A549 (cell line): ENCODE measurements around the gene VPS18. TPM values are rescaled to one million over a fixed set of nuclear protein-coding genes. Genes with fewer than 3 reads are reported as not detected.

Experiments
- ATAC-seq, 2 experiments: fragments of 200-7000 bp in 1 of 2; fragments of >200 bp in 1 of 2; cut with Nextera tagmentation in 1 of 2; cut with Tn5 transposase in 1 of 2; 3 replicates each; pipeline versions ENCODE4 v1.8.0 to v1.9.1; 2018 to 2020; ENCODE audit warnings: mild to moderate bottlenecking in 1 of 2, moderate library complexity in 1 of 2
- CTCF ChIA-PET: fragments of 300-600 bp; sonication (Branson Sonifier 250); formaldehyde crosslinking; extraction: SDS; loops from one replicate; lab custom pipeline; 2021; ENCODE audit warnings: antibody characterized with exemption, inconsistent platforms; lab: Yijun Ruan, JAX
- POLR2A ChIA-PET: fragments of 350-600 bp; formaldehyde crosslinking; extraction: SDS; loops from one replicate; lab custom pipeline; 2021; ENCODE audit warnings: antibody characterized with exemption, inconsistent platforms; lab: Yijun Ruan, JAX
- DNase-seq, 2 experiments: peaks; one replicate each; pipeline versions ENCODE4 v3.0.0 to v3.0.0-alpha.2; 2011 to 2016; ENCODE audit warnings: low read depth in 1 of 2, low spot score in 1 of 2
- FAIRE-seq: peaks from 2 replicates; lab custom pipeline; 2011; peaks lifted over from hg19 to GRCh38; lab: Jason Lieb, UNC
- H3K27ac ChIP-seq, 2 experiments: fragments of >200 bp; sonication (Bioruptor Twin); formaldehyde crosslinking; 3 replicates each; pipeline ENCODE4 v1.5.1; 2016 to 2017
- H3K4me1 ChIP-seq: fragments of >200 bp; sonication (Bioruptor Twin); formaldehyde crosslinking; 3 replicates; pipeline ENCODE4 v1.6.1; 2016
- H3K4me2 ChIP-seq: fragments of >200 bp; sonication (Bioruptor Twin); formaldehyde crosslinking; 3 replicates; pipeline ENCODE4 v1.6.1; 2016
- H3K4me3 ChIP-seq: fragments of >200 bp; sonication (Bioruptor Twin); formaldehyde crosslinking; 3 replicates; pipeline ENCODE4 v1.5.1; 2016
- H3K9me3 ChIP-seq: fragments of >200 bp; sonication (Bioruptor Twin); formaldehyde crosslinking; 3 replicates; pipeline ENCODE4 v1.6.1; 2016
- ATOH8 ChIP-seq: fragments of 250-450 bp; sonication (Bioruptor Pico); IDR thresholded peaks from 2 replicates; pipeline ENCODE4 v1.5.0; 2020; ENCODE audit warnings: low read depth, mild to moderate bottlenecking, moderate library complexity
- CHD2 ChIP-seq: fragments of 150-350 bp; IDR thresholded peaks from 2 replicates; pipeline ENCODE4 v1.6.1; 2014; ENCODE audit warnings: low read length; ENCODE audit not compliant: partially characterized antibody
- CHD4 ChIP-seq: fragments of 200-600 bp; sonication (generic); IDR thresholded peaks from 2 replicates; pipeline ENCODE4 v1.6.1; 2016; ENCODE audit warnings: antibody characterized with exemption, mild to moderate bottlenecking, borderline replicate concordance
- CTCF ChIP-seq: fragments of >200 bp; sonication (Bioruptor Twin); formaldehyde crosslinking; IDR thresholded peaks from 3 replicates; pipeline ENCODE4 v1.5.1; 2016
- EHF ChIP-seq: fragments of 250-450 bp; sonication (Bioruptor Pico); IDR thresholded peaks from 2 replicates; pipeline ENCODE4 v1.5.0; 2020; ENCODE audit warnings: mild to moderate bottlenecking
- EP300 ChIP-seq, 2 experiments: fragments of >200 bp; sonication (Bioruptor Twin); formaldehyde crosslinking; IDR thresholded peaks; 2 replicates in 1 of 2; 3 replicates in 1 of 2; pipeline ENCODE4 v1.6.1; 2016 to 2017
- FOSL2 ChIP-seq, 2 experiments: fragments of 450-650 bp in 1 of 2; fragments of >200 bp in 1 of 2; sonication (Bioruptor Twin) in 1 of 2; formaldehyde crosslinking; IDR thresholded peaks; 2 replicates each; pipeline versions ENCODE4 v1.5.0 to v1.6.1; 2016 to 2020; ENCODE audit warnings: mild to moderate bottlenecking in 1 of 2, moderate library complexity in 1 of 2
- FOXS1 ChIP-seq: fragments of 250-450 bp; sonication (Bioruptor Pico); IDR thresholded peaks from 2 replicates; pipeline ENCODE4 v1.5.0; 2020; ENCODE audit warnings: mild to moderate bottlenecking, moderate library complexity
- GATA3 ChIP-seq: IDR thresholded peaks from 2 replicates; pipeline ENCODE4 v1.6.1; 2012; ENCODE audit warnings: borderline replicate concordance
- HDAC2 ChIP-seq: fragments of 200-600 bp; sonication (generic); IDR thresholded peaks from 2 replicates; pipeline ENCODE4 v1.6.1; 2016
- HOXA7 ChIP-seq: fragments of 250-450 bp; sonication (Bioruptor Pico); IDR thresholded peaks from 2 replicates; pipeline ENCODE4 v1.5.0; 2020; ENCODE audit warnings: mild to moderate bottlenecking, moderate library complexity
- HOXB13 ChIP-seq: fragments of 250-450 bp; sonication (Bioruptor Pico); IDR thresholded peaks from 2 replicates; pipeline ENCODE4 v1.5.0; 2020; ENCODE audit warnings: low read depth, mild to moderate bottlenecking, moderate library complexity
- HOXB5 ChIP-seq: fragments of 250-450 bp; sonication (Bioruptor Pico); IDR thresholded peaks from 2 replicates; pipeline ENCODE4 v1.5.0; 2020; ENCODE audit warnings: mild to moderate bottlenecking, moderate library complexity
- JUN ChIP-seq, 2 experiments: fragments of >200 bp; sonication (Bioruptor Twin); formaldehyde crosslinking; IDR thresholded peaks; 2 replicates in 1 of 2; 3 replicates in 1 of 2; pipeline ENCODE4 v1.6.1; 2016 to 2017
- JUNB ChIP-seq: fragments of >200 bp; sonication (Bioruptor Twin); formaldehyde crosslinking; IDR thresholded peaks from 2 replicates; pipeline ENCODE4 v1.6.1; 2016
- KDM1A ChIP-seq: fragments of 200-600 bp; sonication (generic); IDR thresholded peaks from 2 replicates; pipeline ENCODE4 v1.6.1; 2016; ENCODE audit warnings: low read depth, mild to moderate bottlenecking
- MAFK ChIP-seq: fragments of 450-650 bp; IDR thresholded peaks from 2 replicates; pipeline ENCODE4 v1.6.1; 2014; ENCODE audit not compliant: partially characterized antibody
- MAZ ChIP-seq: fragments of 150-350 bp; IDR thresholded peaks from 2 replicates; pipeline ENCODE4 v1.6.1; 2014; ENCODE audit warnings: antibody characterized with exemption, low read depth, low read length, borderline replicate concordance
- PBX3 ChIP-seq: IDR thresholded peaks from 2 replicates; pipeline ENCODE4 v1.6.1; 2012
- PHF8 ChIP-seq: fragments of 200-600 bp; sonication (generic); IDR thresholded peaks from 2 replicates; pipeline ENCODE4 v1.6.1; 2016; ENCODE audit warnings: low read depth, mild to moderate bottlenecking, antibody characterized with exemption, moderate library complexity, borderline replicate concordance
- POLR2A ChIP-seq: IDR thresholded peaks from 2 replicates; pipeline ENCODE4 v1.6.1; 2012; ENCODE audit warnings: mild to moderate bottlenecking, low read length
- RAD21 ChIP-seq, 2 experiments: fragments of >200 bp in 1 of 2; sonication (Bioruptor Twin) in 1 of 2; formaldehyde crosslinking in 1 of 2; IDR thresholded peaks in 1 of 2; conservative IDR thresholded peaks in 1 of 2; 2 replicates in 1 of 2; 3 replicates in 1 of 2; pipeline ENCODE4 v1.6.1; 2012 to 2018; ENCODE audit warnings: inconsistent platforms in 1 of 2
- RARB ChIP-seq: fragments of 250-450 bp; sonication (Bioruptor Pico); IDR thresholded peaks from 2 replicates; pipeline ENCODE4 v1.8.0; 2021; ENCODE audit warnings: mild to moderate bottlenecking, moderate library complexity
- RFX5 ChIP-seq: fragments of 450-650 bp; IDR thresholded peaks from 2 replicates; pipeline ENCODE4 v1.7.1; 2014; ENCODE audit warnings: antibody characterized with exemption, mild to moderate bottlenecking, moderate library complexity
- RNF2 ChIP-seq: fragments of 200-600 bp; sonication (generic); IDR thresholded peaks from 2 replicates; pipeline ENCODE4 v1.6.1; 2016; ENCODE audit warnings: low read depth, mild to moderate bottlenecking, antibody characterized with exemption, moderate library complexity, borderline replicate concordance
- SREBF2 ChIP-seq: fragments of 450-650 bp; IDR thresholded peaks from 2 replicates; pipeline ENCODE4 v1.6.1; 2014; ENCODE audit warnings: mild to moderate bottlenecking, moderate library complexity
- TP53 ChIP-seq: fragments of 250-450 bp; sonication (Bioruptor Pico); IDR thresholded peaks from 2 replicates; pipeline ENCODE4 v1.5.0; 2021; ENCODE audit warnings: mild to moderate bottlenecking, moderate library complexity
- ZFP36 ChIP-seq: fragments of 450-650 bp; IDR thresholded peaks from 2 replicates; pipeline ENCODE4 v1.6.1; 2014; ENCODE audit warnings: borderline replicate concordance; ENCODE audit not compliant: partially characterized antibody
- WGBS: methylation state at CpG from one replicate; pipeline ENCODE4 v1.1.6; 2017; ENCODE audit errors: missing lambda C conversion rate; 5-methylcytosine and 5-hydroxymethylcytosine counted together
- polyA plus RNA-seq, 4 experiments: library from polyadenylated mRNA; depleted of rRNA in 3 of 4; stranded (reverse); fragments of >200 nt; fragmentation: RNase III in 1 of 4; extraction: RNeasy Plus Mini Kit Qiagen cat#74134 plus additional on column Dnase treatment in 1 of 4; gene quantifications; 2 replicates in 3 of 4; 3 replicates in 1 of 4; pipeline ENCODE4 v1.2.3, GENCODE V29; 2011 to 2017

Gene VPS18
- polyA plus RNA-seq, 2 of the 4 experiments (the other 2 are of a cell fraction) = 9.0 to 15.2 TPM

GRCh38 chr15:40912478-40912877, 18.2 kb downstream of the VPS18 start:
- H3K4me2 ChIP-seq = no peak overlapping the region
- WGBS = 59% methylated on average over 4 of the region's 6 CpGs
- CTCF ChIA-PET = interaction anchor here (1.1 to 2.1 kb wide), 3 partner anchors 18 to 273 kb away, joined by 4 to 5 read pairs (median 4); partner anchors contain the start of gene VPS18
- no peak overlapping the region for H3K27ac ChIP-seq
- H3K9me3 ChIP-seq = no peaks in the 10 kb centered on the region
- no peak for FAIRE-seq
- H3K4me1 ChIP-seq = peaks cover 8% of the 10 kb centered on the region; the same call in 2 of the 3 replicates
- DNase-seq = no peak
- no peak for ATAC-seq
- H3K4me3 ChIP-seq = no peak overlapping the region
- TF ChIP-seq PHF8 = no peak
- TF ChIP-seq SREBF2 = no peak
- no peak for TF ChIP-seq FOXS1
- no peak for TF ChIP-seq JUN (IDR thresholded peaks at IDR 0.05)
- TF ChIP-seq ATOH8 (CRISPR knock-in tag) = no peak
- no peak for TF ChIP-seq HOXA7
- TF ChIP-seq MAZ = no peak
- TF ChIP-seq HOXB5 = no peak
- no peak for TF ChIP-seq EP300 (IDR thresholded peaks at IDR 0.05)
- no peak for TF ChIP-seq FOSL2 (IDR thresholded peaks at IDR 0.05)
- no peak for TF ChIP-seq FOSL2 (CRISPR knock-in tag; IDR thresholded peaks at IDR 0.05)
- TF ChIP-seq POLR2A = no peak
- no peak for TF ChIP-seq JUNB
- no peak for TF ChIP-seq GATA3
- TF ChIP-seq TP53 = no peak
- TF ChIP-seq, all 56 proteins: peak for 0
- POLR2A ChIA-PET = no interaction called here

- H3K4me2 ChIP-seq = no peak overlapping the region
- DNase-seq (no peak), FAIRE-seq (no peak), ATAC-seq (no peak)
- peaks cover 8% of the 10 kb centered on the region; the same call in 2 of the 3 replicates for H3K4me1 ChIP-seq
- no peak overlapping the region for H3K4me3 ChIP-seq
- ChIA-PET CTCF (interaction anchor here (1.9 to 4.2 kb wide), 2 partner anchors 9 to 28 kb away, joined by 13 to 44 read pairs; no protein-coding TSS in a partner anchor), POLR2A (no interaction called here)
- no peak overlapping the region for H3K27ac ChIP-seq
- TF ChIP-seq HDAC2 (no peak), MAFK (no peak), EHF (no peak), RFX5 (no peak), KDM1A (no peak), JUN (IDR thresholded peaks at IDR 0.05) (no peak), RNF2 (no peak), CHD2 (no peak), MAZ (no peak), RARB (CRISPR knock-in tag) (no peak), ZFP36 (no peak)
- H3K9me3 ChIP-seq = no peaks in the 10 kb centered on the region
- WGBS = 98% methylated on average over 7 of the region's 12 CpGs
Measured at GRCh38 chr15:40914013-40914412, 19.8 kb downstream of the VPS18 start.

- no peaks in the 10 kb centered on the region for H3K9me3 ChIP-seq
- ATAC-seq (peak in 1 of 2 experiments; percentile 52; a peak in 3 of 6 replicates), FAIRE-seq (no peak), DNase-seq (no peak)
- H3K4me2 ChIP-seq = no peak overlapping the region
- ChIA-PET CTCF (interaction anchor here (1.1 to 4.2 kb wide), 4 partner anchors 10 to 27 kb away, joined by 3 to 44 read pairs (median 14); partner anchors contain the start of genes DLL4 and VPS18), POLR2A (no interaction called here)
- 48% methylated on average over 8 of the region's 8 CpGs for WGBS
- no peak for TF ChIP-seq CHD4
- no peak for TF ChIP-seq KDM1A
- TF ChIP-seq HOXB13 (CRISPR knock-in tag) = no peak
- TF ChIP-seq CTCF = peak; percentile 18; the same call in 1 of the 3 replicates
- peak; percentile 28 to 46; a peak in 4 of 5 replicates for TF ChIP-seq RAD21 (conservative IDR thresholded peaks at IDR 0.05 in 1 of 2, IDR thresholded peaks at IDR 0.05 in 1 of 2)
- no peak for TF ChIP-seq PBX3
- H3K4me1 ChIP-seq = peaks cover 6% of the 10 kb centered on the region; the same call in 2 of the 3 replicates
- no peak overlapping the region for H3K4me3 ChIP-seq
- no peak overlapping the region for H3K27ac ChIP-seq
Measured at GRCh38 chr15:40914486-40914885, 20.2 kb downstream of the VPS18 start.
